ENCODE data around the gene PPDPF.
"Not testable (repeated sequence)": the region's sequence is repeated elsewhere in the genome, so short reads cannot be mapped to it uniquely, and the experiment has no call there.

Gene PPDPF

DNA sequence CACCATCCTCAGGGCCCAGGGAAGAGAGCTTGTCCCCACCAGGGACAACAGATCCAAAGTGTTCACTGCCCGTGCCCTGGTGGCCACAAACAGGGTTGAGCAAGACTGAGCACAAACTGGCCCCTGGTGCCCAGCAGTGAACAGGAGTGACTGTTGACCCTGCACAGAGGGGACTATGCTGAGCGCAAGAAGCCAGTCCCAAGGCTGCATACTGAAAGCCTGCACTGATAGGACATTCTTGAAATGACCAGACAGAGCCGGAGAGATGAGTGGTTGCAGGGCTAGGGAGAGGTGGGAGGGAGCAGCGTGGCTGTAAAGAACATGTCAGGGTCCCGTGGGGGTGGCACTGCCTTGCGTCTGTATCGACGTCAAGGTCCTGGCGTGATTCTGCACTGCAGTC, 30.5 kb downstream of the PPDPF start:
- no peak for DNase-seq (ENCODE audit: low spot score)

- no peak for DNase-seq (ENCODE audit: low spot score)
These were observed 32.1 kb downstream of the PPDPF start for GRCh38 chr20:63552481-63553249.

DNA sequence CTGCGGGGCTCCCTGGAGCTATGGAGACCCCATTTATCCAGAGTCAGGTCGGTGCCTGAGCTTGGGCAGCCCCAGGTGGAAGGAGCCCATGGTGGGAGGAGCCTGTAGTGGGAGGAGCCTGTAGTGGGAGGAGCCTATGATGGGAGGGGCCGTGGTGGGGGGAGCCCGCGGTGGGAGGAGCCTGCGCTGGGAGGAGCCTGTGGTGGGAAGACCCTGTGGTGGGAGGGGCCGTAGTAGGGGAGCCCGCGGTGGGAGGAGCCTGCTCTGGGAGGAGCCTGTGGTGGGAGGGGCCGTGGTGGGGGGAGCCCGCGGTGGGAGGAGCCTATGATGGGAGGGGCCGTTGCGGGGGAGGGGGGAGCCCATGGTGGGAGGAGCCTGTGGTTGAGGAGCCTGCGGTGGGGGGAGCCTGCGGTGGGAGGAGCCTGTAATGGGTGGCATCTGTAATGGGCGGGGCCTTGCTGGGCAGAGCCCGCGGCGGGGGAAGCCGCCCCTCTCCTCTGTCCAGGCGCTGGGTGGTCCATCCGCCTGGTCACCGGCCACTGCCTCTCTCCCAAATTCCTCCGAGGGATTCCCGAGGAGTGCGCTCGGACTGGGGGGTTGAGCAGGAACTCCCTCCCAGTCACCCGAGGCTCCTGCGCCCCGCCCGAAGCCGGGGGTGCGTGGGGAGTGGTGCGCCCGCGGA, 32.8 kb downstream of the PPDPF start:
- DNase-seq (ENCODE audit: low spot score), result no peak

DNA sequence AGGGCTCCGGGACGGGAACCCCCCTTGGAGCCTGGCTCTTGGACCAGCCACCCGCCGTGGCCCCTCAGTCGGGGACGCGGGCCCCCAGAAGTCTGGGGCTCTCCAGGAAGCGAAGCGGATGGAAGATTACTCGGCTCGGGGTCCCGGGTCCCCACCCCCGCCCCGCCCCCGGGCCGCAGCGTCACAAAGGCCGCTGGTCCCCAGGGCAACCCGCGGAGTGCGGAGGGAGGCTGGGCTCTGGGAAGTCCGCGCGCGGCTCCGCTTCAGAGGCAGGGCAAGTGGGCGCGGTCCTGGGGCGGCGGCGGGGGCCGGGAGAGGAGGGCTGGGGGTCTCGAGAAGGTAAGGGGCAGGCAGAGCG, 33.3 kb downstream of the PPDPF start, which contains the start of gene FNDC11:
Gene FNDC11 (plus strand): TSS at position 227 of the 358 bp plus-strand sequence. CDS start 1,505 bp downstream, outside the sequence.
- DNase-seq (ENCODE audit: low spot score), result no peak

DNA sequence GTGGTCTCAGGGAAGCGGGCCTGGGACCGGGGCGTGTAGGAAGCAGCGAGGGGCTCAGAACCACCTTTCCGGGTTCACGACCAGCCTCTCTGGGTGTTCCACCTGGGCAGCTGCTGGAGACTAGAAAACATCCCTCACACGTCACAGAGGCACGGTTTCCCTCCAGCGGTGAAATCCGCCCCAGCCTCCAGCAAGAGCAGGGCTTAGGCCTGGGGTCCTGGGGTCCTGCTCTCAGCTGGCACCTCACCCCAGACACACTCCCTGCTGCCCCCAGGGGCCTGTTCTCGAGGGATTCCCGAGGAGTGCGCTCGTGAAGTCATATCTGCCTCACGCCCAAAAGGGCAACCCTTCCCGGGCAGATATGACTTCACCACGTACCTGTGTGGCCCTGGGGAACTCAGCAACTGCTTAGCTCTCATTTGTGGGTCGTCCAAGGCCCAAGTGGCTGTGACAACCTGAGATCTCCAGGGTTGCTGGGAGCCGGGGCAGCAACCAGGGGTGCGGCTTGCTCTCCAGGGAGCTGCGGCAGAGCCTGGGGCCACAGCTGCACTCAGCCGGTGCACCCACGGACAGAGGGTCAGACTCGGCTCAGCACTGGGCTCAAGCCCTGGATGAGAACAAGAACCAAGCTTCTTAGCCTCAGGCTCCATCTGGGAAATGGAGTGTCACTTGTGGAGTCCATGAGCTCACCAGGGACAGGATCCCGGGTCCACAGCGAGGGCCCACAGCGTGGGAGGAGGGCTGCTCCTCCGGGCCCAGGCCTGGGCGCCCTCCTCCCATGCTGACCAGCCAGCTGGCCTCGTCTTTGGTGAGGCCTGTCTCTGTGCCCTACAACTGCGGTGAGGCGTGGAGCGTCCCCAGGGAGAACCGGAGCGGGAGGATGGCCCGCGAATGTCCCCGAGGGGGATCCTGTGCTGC, 34.1 kb downstream of the PPDPF start:
- no peak for DNase-seq (ENCODE audit: low spot score)

GRCh38 chr20:63555661-63556381, 35.3 kb downstream of the PPDPF start:
- no peak for DNase-seq (ENCODE audit: low spot score)

DNA sequence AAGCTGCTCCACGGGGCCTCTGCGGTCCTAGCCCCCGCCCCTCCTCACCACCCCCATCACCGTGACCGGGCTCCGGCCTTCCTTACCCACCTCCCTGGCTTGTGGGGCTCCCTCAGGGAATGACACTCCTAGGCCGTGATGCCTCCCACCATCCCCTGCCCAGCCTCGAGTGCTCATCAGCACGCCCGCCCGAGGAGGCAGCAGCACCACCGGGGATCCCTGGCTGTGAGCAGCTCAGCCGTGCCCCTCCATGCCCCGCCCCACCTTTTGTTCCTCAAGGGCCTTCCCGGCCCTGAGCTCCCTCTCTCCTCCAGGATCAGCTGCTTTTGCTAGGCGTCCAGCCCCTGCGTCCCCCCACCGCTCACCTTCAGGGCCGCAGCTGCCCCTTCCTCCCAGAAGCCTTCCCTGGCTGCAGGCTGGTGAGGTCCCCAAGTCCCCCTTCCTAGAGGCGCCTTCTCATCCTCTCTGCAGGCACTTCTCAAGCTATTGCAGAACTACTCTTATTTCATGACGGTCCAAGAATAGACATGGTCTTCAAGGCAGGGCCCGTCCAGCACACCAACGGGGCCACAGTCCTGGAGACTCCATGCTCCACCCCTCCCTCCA, 36.4 kb downstream of the PPDPF start:
- DNase-seq (ENCODE audit: low spot score), result no peak

DNA sequence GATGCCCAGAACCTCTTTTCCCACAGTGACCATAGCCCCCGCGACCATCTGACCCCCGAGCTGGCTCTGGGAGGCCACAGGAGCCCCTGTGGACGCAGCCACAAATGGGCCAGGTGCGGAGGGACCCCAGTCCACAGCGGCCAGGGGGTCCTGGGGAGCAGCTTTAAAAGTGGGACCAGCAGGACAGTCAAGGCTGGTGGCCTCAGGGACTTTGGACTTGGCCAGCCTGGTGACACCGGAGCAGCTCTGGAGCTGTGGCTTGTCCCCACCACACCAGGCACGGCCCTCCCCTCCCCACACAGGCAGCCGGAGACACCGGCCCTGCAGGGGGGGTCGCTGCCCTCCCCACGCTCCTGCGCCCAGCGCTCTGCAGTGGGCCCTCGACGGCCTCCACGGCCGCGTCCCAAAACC, 36.9 kb downstream of the PPDPF start:
- no peak for DNase-seq (ENCODE audit: low spot score)

GRCh38 chr20:63558804-63559484, 38.4 kb downstream of the PPDPF start:
- DNase-seq (ENCODE audit: low spot score), result no peak

- not testable (repeated sequence) for DNase-seq (ENCODE audit: low spot score)
These were observed 39.1 kb downstream of the PPDPF start for GRCh38 chr20:63559485-63560332.

DNA sequence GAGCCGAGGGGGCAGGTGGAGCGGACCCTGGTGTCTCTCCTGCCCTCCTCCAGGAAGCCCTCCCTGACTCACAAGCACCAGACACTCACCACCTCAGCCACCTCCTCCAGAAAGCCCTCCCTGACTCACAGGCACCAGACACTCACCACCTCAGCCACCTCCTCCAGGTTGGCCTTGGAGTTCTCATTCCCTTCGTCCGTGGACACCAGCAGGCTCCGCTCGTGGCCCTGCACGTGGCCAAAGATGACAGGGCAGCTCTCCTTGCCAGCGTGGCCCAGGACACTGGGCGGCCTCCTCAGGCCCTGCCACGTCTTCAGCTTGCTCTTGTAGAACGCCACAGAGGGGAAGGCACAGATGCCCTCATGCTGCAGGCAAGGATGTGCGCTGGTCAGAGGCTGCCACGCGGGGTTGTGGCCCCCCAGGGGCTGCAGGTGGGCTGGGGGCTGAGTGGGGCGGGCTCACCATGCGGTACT, 39.8 kb downstream of the PPDPF start:
- DNase-seq (ENCODE audit: low spot score), result no peak

- no peak for DNase-seq (ENCODE audit: low spot score)
These were observed 40.5 kb downstream of the PPDPF start for GRCh38 chr20:63560856-63561609.

DNA sequence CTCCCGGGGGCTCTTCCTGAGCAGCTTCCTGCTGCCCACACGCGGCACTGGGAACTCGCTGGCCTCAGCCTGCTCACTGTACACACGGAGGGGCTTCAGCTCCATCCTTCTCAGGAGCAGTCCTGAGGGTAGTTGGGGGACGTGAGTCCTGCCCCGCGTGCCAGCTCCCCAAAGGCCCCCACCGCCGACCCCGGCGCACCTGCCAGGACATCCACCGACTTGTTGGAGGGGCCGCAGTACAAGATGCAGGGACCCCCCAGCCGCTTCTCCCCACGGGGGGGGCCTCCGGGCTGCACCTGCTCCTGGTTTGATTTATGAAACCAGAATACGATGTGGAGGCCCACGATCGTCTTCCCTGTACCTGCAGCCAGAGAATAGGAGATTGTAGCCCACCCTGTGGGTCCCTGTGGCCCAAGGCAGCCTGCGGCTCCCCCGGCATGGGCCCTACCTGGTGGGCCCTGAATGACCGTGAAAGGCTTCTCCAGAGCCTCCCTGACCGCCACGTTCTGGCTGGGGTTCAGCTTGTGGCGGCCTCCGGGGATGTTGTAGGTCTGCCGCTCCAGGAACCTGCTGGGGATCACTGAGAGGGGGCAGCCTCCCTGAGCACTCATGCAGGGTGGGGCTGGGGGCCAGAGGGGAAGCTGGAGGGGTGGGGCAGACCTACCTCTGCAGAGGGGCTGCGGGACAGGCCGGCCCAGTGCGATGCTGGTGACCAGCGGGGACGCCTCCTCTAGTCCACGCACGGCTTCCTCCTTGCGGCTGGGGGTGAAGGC, 41.2 kb downstream of the PPDPF start:
- no peak for DNase-seq (ENCODE audit: low spot score)

- no peak for DNase-seq (ENCODE audit: low spot score)
These were observed 42.1 kb downstream of the PPDPF start for GRCh38 chr20:63562461-63563224.

DNA sequence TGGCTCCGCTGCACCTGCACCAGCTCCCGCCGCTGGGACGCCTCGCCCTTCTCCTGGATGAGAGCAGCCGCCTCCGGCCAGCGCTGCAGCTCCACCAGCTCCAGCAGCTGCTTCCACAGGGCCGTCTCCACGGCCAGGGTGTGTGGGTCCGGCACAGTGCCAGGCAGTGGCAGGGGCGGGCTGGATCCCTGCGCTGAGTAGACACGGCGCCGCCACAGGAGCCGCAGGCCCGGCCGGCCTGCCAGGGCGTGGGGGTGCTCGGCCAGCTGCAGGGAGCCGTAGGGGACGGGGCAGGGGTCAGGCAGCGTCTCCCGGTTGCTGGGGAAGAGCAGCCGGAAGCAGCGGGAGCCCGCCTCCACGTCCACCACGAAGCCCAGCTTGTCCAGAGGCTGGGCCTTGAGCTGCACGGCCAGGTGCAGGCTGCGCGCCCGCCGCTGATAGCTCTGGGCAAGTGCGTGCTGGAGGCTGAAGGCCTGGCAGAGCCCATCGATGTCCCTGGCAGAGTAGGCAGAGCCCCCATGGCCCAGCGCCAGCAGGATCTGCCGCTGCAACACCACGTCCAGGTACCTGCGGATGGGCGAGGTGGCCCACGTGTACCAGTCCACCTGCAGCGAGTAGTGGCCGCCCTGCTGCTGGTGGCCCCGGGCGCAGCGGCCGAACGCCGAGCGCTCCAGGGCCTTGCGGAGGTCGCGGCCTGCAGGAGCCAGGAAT, 42.8 kb downstream of the PPDPF start:
- DNase-seq (ENCODE audit: low spot score), result no peak

GRCh38 chr20:63564036-63564810, 43.7 kb downstream of the PPDPF start:
- no peak for DNase-seq (ENCODE audit: low spot score)
